PFSK-1 (cell line): ENCODE measurements around the gene MYMK.

Source experiments
- POLR2AphosphoS5 ChIP-seq: IDR thresholded peaks from 2 replicates; pipeline ENCODE4 v1.6.1; 2012; ENCODE audit warnings: low read depth, mild to moderate bottlenecking, control low read depth, low read length, moderate library complexity
- SIN3A ChIP-seq: IDR thresholded peaks from 2 replicates; pipeline ENCODE4 v1.6.1; 2012; ENCODE audit warnings: mild to moderate bottlenecking, low read length, moderate library complexity, borderline replicate concordance; ENCODE audit not compliant: insufficient read depth
- TAF1 ChIP-seq: IDR thresholded peaks from 2 replicates; pipeline ENCODE4 v1.6.1; 2012; ENCODE audit warnings: low read length, control low read depth, borderline replicate concordance; ENCODE audit not compliant: insufficient read depth

DNA sequence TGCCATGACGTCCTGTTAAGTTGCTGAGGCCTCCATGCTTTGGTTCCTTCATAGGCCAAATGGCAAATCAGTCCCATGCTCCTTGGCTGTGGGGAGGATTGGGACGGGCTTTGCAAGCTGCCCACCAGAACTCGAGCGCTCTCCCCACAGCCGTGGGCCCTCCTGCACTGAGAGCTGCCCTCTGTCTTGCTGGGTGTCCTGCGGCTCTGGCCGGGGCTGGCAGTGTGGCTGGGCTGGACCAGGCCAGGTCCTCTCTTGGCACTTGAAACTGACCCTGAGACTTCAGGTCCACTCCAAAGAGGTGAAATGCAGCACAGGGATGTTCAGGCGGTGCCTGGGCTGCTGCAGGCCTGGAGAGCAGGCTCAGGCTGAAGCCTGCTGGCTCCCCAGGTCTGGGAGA, 7.0 kb downstream of the MYMK start:
- TF ChIP-seq POLR2AphosphoS5 (no peak), TAF1 (no peak), SIN3A (no peak)
